K562 (cell line): ENCODE data around the gene OOSP3. TPM values are rescaled to one million over a fixed set of nuclear protein-coding genes. Genes with fewer than 3 reads are reported as not detected.

ENCODE experiments used
- MGA ChIP-seq: fragments of 450-650 bp; IDR thresholded peaks from 2 replicates; pipeline ENCODE4 v1.6.1; 2016; ENCODE audit warnings: mild to moderate bottlenecking, moderate library complexity
- SRF ChIP-seq, 2 experiments: fragments of 250-450, 450-650 bp in 1 of 2; sonication (Bioruptor Pico) in 1 of 2; sonication (generic) in 1 of 2; formaldehyde crosslinking; IDR thresholded peaks; 2 replicates each; pipeline versions ENCODE4 v1.5.0 to v1.5.1; 2020 to 2022; ENCODE audit warnings: mild to moderate bottlenecking in 1 of 2, missing genetic modification reagents in 1 of 2
- polyA plus RNA-seq, 8 experiments: library from polyadenylated mRNA; depleted of rRNA in 4 of 8; stranded (reverse) in 5 of 8; unstranded in 3 of 8; fragments of >200 nt; fragmentation: Nextera tagmentation in 2 of 8; fragmentation: Illumina TruSeq in 1 of 8; extraction: Ambion mirVana in 2 of 8; extraction: Trizol in 1 of 8; gene quantifications; 2 replicates each; pipeline versions ENCODE4 v1.2.1 to v1.2.3, GENCODE V29; 2011 to 2014; ENCODE audit warnings: inconsistent platforms in 1 of 8, missing spikeins in 1 of 8
- total RNA-seq, 7 experiments: library from RNA; depleted of rRNA in 6 of 7; stranded (reverse); fragments of >200 nt in 6 of 7; fragmentation: Illumina TruSeq in 2 of 7; extraction: Trizol in 2 of 7; gene quantifications; 2 replicates each; pipeline versions ENCODE4 v1.2.1 to v1.2.3, GENCODE V29; 2011 to 2021; ENCODE audit warnings: low replicate concordance in 1 of 7

OOSP3 gene
- total and polyA plus RNA-seq, 9 of the 15 experiments (the other 6 are each of a cell fraction or from before 2014, with no cell fraction given), result 0.09 to 0.32 (median 0.15) TPM; not detected in 6

- TF ChIP-seq MGA (no peak), SRF (CRISPR knock-in tag; IDR thresholded peaks at IDR 0.05) (no peak)
- TF ChIP-seq, all 486 proteins: peak for 0
Measured at GRCh38 chr11:59829358-59829757, 49.2 kb upstream of the OOSP3 start (continued).
